ENCODE results near the gene DNHD1.

The DNHD1 gene

DNA sequence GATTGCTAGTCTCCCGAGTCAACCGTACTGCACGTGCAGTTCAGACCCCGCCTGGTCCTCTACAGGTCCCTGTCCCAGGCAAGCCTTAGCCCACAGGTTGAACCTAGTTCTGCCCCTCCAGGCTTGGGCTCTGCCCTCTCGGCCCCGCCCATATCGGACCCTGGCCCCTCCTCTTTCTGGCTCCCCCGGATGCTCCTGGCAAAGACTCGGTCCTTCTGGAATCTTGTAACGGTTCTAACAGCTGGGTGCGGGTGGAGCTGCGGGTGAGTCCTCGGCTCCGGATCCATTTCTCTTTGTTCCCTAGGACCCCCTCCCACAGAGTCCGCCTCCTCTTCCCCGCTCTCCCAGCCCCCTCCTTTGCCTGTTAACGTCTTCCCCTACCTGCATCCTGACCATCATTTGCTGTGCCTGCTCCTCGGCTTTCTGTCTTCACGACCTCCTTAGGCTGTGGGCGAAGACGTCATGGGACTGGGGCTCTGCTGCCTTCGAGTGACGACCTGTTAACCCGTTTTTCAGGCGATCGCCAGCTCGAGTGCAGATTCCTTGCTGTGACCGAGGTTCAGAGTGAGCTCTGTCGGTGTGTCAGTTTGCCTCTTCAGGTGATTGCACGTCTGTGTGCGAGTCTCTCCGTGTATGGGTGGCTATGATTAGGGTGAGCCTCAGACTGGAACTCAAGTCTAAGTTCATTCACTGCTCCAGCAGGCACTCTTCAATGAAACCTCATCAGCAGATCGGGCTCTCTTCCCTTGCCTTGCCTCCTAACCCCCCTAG lies at the start of gene DNHD1:
Gene DNHD1, plus strand, starts transcription at position 212 of the 771 bp plus-strand sequence. CDS start 936 bp downstream, outside the sequence.
- DNase-seq (ENCODE audit: low spot score): no peak

- no peak for DNase-seq (ENCODE audit: low spot score)
Measured at GRCh38 chr11:6448574-6448973, 48.5 kb upstream of the DNHD1 start.

DNA sequence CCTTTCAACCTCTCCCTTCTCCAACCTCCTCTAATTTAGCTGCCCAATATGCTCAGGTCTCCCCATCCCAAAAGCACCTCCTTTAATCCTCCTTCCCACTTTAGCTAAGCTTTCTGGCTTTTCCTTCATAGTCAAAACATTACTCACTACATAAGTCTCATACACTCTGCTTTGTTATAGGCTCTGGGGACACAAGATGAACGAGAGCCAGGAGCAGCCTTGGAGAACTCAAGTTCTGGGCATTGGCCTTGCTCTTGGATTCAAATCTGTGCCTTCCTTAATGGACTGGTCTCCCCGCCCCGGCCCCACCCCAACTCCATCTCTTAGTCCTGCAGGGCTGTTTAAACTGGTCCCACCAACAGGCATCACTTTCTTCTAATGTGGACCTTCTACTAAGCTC lies 44.9 kb upstream of the DNHD1 start:
- no peak for DNase-seq (ENCODE audit: low spot score)

GRCh38 chr11:6453152-6453551 lies 43.9 kb upstream of the DNHD1 start:
- DNase-seq (ENCODE audit: low spot score): no peak

DNA sequence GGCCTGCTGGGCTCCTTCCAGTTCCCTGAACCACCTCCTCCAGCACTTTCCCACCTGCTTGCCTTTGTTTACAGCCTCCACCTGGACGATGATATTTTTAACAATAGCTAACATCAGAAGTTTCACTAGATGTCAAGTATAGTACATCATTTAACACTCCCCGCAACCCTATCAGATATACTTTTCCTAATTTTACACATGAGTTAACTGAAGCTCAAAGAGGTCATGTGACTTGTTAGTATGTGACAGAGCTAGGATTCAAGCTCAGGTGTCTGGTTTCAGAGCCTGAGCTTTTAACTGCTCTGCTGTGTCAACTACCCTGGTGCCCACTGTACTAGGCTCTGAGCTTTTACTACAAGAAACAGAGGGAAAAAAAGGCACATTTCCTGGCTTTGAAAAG lies 42.0 kb upstream of the DNHD1 start:
- no peak for DNase-seq (ENCODE audit: low spot score)

- DNase-seq (ENCODE audit: low spot score): no peak
Measured at GRCh38 chr11:6456361-6457073, 40.6 kb upstream of the DNHD1 start.

DNA sequence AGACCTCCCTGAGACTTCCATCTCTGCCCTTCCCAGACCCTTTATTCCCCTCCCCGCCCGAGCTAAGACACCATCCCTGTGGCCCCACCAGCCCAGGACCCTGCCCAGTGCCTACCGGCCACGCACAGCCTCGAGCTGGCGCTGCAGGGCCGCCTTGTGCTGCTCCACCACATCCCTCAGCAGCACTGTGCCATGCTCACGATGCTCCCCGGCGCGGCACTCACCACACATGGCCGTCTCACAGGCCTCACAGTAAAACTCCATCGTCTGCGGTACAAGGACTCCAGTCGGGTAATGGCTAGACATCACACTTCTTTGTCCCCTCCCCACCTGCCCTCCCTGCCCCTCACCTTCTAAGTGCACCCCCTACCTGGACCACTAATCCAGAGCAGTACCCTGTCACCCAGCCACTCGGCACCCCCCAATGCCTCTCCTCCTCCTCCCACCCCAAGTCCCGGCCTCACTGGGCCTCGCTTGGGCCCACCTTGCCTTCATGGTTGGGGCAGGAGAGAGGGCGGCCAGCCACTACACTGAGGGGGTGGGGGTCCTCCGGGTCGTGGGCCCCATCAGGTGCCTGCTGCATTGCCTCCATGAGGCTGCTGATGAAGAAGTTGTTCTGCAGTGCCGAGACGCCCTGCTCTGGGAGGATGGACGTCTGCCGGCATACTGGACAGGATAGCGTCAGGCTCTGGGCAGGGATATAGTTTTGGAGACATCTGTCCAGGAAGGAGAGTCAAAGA lies 39.3 kb upstream of the DNHD1 start:
- no peak for DNase-seq (ENCODE audit: low spot score)

DNA sequence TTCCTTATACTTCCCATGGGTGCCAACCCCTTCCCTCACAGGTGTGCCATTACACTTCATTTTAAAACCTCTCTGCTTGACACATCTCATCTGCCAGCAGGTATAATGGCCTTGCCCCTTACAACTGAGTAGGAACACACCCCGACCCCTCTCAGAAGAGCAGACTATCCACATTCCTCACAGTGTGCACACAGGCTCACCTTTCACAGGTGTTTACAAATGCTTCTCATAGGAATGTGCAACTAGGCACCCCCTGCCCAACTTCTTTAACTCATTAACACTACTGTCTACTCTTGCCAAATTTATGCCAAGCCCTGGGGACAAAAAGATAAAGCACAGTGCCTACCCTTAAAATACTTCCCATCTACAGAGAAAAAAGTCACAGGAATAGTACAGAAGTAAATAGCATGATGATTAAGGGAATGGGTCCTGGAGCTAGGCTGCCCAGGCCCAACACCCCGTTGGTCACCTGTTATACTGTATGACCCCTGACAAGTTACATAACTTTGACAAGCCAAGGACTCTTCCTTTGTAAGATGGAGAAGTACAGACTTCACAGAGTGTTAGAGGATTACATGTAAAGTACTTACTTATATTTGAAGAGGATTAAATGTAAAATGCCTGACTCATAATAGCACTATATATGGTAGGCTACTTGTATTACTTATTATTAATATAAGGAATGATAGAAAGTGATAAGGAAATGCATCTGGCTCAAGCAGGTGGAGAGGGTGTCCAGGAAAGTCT lies 38.6 kb upstream of the DNHD1 start:
- no peak for DNase-seq (ENCODE audit: low spot score)

GRCh38 chr11:6459099-6459450 lies 38.0 kb upstream of the DNHD1 start:
- DNase-seq (ENCODE audit: low spot score): no peak

DNA sequence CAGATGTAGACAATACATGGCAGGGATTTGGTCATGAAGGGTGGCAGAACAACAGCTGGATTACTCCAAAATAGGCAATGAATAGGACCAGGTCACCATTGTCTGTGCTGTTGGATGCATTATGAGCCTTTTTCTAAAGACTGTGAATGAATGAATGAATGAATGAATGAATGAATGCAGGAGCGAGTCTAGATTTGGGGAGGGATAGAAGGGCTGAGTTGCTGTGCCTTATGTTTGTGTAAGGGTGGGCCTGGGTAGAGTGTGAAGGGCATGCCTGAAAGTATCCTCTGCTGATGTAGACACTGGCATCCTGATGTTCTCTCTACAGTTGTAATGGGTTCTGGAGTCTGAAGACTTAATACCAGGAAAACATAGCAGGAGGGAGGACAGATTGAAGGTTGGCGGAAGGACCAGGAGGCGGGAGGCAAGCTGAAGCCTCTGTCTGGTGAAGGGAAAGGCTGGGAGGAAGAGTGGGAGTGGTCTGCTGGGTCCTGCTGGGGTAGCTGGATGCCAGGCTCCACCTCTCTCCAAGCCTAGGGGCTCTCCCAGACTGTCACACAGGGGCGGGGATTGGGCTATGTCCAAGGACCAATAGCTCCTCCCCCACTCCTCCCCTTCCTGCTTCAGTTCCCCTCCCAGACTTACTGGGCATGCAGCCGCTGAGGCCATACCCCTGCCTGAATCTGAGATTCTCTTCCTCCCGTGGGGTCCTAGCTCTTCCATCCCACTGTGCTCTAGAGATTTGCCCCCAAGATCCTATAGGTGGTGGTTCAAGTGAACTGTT lies 28.2 kb upstream of the DNHD1 start:
- DNase-seq (ENCODE audit: low spot score): peak; percentile 20

GRCh38 chr11:6469599-6469998 lies 27.5 kb upstream of the DNHD1 start:
- no peak for DNase-seq (ENCODE audit: low spot score)

DNA sequence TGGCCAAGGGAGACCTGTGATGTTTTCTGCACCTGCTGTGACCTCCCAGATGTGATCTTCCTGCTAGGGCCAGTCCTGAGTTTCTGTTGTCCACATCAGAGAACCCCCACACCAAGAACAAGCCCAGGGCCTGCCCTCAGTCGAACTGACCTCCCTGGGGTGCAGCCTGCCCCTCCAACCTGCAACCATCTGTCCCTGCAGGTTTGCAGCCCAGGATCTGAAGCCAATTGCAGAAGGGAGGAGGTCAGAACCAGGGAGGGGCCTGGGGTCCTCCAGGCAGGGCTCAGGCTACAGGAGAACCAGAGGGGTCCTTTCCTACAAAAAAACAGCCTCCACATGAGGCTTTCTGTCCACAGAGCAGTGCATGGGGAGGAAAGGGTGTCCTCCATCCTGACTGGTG lies 24.1 kb upstream of the DNHD1 start:
- no peak for DNase-seq (ENCODE audit: low spot score)

DNA sequence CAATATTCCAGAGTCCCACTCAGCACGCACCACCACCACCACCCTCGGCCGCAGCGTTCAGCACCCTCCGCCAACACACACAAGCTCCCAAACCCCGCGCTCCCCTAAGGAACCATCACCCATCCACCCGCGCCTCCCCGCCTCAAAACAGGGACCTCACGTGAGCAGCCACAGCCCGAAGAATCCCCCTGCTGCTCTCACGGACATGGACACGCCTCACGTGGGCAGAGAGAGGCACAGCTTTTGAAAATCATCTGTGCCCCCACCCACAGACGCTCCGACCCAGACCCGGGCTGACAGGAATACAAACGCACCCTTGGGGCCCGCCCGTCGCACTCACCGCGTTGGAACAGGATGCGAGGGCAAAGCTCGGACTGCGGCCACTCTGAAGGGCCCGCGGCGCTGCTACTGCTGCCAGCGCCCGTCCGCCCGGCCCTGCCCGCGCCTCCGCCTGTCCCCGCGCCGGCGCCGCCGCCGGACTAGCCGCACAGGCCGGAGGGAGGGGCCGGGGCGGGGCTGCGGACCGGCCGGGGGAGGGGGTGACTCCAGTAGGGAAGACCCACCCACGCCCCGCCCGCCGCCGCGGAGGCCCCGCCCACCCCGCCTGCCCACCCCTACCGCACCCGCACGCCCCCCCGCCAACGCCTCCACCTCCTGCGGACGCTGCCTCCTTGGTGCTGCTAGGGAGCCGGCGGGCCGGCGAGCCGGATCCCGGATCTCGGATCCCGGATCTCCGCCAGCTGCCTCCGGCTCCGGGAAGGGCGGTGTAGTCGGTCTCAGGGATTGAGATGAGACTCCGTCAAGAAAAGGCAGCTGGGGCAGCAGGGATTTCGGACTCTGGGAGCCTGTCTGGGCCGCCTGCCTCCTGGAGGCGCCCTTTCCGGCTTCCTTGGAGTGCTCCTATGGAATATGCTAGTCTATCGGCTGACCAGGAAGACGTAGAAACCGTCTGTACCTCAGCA lies 23.3 kb upstream of the DNHD1 start, which contains the start of gene TRIM3:
Gene TRIM3, minus strand, starts transcription at position 491 of the 962 bp plus-strand sequence. CDS start 8,246 bp downstream, outside the sequence.
- DNase-seq (ENCODE audit: low spot score): peak; percentile 78

GRCh38 chr11:6474413-6474792 lies 22.7 kb upstream of the DNHD1 start:
- no peak for DNase-seq (ENCODE audit: low spot score)

DNA sequence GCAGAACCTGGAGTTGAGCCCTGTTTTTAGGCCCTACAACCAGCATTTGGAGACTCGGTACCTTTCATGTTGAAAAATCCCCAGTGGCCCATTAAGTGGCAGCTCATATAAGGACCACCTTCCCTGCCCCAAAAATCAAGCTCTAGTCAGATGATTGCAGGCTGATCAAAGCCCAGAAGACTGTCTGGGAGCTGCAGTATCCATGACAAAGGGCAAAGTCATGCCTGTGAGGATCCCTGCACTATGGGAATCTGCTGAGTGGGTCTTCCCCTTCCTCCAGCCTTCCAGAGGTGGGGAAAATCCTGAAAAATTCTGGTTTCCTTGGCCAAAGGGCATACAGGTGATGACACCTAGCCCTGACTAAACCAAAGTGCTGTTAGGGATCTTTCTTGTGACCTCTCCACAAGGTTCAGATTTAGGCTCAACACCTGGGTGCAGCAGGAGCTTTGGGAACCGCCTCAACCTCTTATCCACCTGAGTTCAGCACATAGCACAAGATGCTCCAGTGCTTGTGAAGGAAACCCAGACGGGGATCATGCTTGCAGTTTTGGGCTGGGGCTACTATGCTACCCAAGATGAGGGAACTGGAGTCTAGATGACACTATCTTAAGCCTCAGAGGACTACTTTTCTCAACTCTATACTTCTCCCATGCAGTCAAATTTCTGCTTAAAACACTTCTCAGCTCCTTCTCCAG lies 22.1 kb upstream of the DNHD1 start:
- DNase-seq (ENCODE audit: low spot score): no peak

GRCh38 chr11:6475936-6476335 lies 21.1 kb upstream of the DNHD1 start:
- DNase-seq (ENCODE audit: low spot score): peak; percentile 14

- no peak for DNase-seq (ENCODE audit: low spot score)
Measured at GRCh38 chr11:6476571-6476970, 20.5 kb upstream of the DNHD1 start.

DNA sequence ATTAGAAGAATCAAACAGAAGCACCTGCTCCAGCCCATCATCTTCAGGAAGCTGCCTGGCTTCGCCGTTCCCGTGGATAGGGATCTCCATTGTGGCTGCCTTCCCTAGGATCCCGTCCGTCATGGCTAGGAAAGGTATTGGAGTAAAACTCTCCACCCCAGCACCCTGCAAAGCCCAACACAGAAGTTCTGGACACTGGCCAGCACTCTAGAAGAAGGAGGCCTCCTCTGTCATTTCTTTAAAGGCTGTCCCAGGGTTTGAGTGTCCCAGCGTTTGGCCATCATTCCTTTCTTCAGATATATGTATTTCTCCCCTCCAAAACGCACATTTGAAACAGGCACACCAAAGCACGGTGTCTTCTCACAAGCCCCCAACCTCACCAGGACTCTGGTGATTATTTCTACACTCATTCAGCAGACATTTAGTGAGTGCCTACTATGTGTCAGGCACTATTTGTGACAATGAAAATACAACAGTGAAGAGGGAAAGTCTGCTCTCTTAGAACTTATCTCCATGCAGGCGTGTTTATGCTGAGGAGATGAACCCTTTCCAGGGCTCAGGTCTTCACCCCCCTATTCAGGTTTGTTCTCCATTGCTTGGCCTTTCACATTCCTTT lies 16.7 kb upstream of the DNHD1 start:
- no peak for DNase-seq (ENCODE audit: low spot score)

Measured in SW480 (cell line).